Activated T-cell treated with anti-CD3 and anti-CD28 coated beads, Interleukin-2, amount 50 U/mL, for 72 hours (primary cell): ENCODE measurements around the gene NDUFC1. TPM values are rescaled to one million over a fixed set of nuclear protein-coding genes. Genes with fewer than 3 reads are reported as not detected.

Source experiments
- total RNA-seq, 2 donors: library from RNA; stranded (reverse); gene quantifications; one replicate each; pipeline ENCODE4 v1.2.3, GENCODE V29; 2022

NDUFC1 gene
- total RNA-seq, 2 donors from 2014 or later = 28.5 to 30.4 TPM

Other genes with a start within 250 kb of the NDUFC1 start
- 10 to 100 TPM; 34.8 to 36.4 TPM for gene ELF2, start 125.3 kb downstream of the NDUFC1 start, total RNA-seq
- not detected for gene MGARP, start 22.3 kb downstream of the NDUFC1 start, total RNA-seq
- 10 to 100 TPM; 56.0 to 71.9 TPM for gene NAA15, start 972 bp downstream of the NDUFC1 start, total RNA-seq
- 10 to 100 TPM; 10.4 to 11.6 TPM for gene RAB33B, start 151.6 kb upstream of the NDUFC1 start, total RNA-seq